ENCODE data around the gene NSG1. TPM values are rescaled to one million over a fixed set of nuclear protein-coding genes. Genes with fewer than 3 reads are reported as not detected.
A peak's percentile ranks its signal among the peaks of the same experiment; 100 is the strongest.
"Not testable (repeated sequence)": the region's sequence is repeated elsewhere in the genome, so short reads cannot be mapped to it uniquely, and the experiment has no call there.

NSG1 gene
- total RNA-seq, 5 donors from 2014 or later (not counting 1 experiment from before 2014, with no cell fraction given) = 14.2 to 42.8 (median 19.2) TPM

DNA sequence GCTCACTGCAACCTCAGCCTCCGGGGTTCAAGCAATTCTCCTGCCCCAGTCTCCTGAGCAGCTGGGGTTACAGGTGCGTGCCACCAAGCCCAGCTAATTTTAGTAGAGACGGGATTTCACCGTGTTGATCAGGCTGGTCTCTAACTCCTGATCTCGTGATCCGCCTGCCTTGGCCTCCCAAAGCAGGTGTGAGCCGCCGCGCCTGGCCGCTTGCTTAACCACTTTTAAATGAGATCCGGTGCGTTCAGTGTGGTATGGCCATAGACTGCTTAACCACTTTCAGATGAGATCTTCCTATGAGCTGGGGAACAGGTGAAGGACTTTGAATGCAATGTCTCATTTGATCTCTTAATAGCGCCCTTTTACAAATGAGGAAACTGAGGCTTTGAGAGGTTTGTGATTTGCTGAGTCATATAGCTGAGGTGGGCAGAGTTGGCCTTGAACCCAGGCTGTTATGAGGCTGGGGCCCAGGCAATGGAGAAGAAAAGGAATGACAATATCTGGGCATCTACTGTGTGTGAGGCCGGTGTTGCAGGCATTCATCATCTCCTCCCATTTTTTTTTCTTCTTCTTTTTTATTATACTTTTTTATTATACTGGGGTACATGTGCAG, 41.9 kb upstream of the NSG1 start:
- H3K4me1 Mint-ChIP-seq = peaks cover 25 to 39% (median 32%) of the 10 kb centered on the region in 3 donors
- no peaks in the 10 kb centered on the region for H3K36me3 Mint-ChIP-seq
- peaks cover 2 to 23% of the 10 kb centered on the region in 2 experiments for H3K4me1 ChIP-seq (ENCODE audit: control insufficient read depth in 1 of 2, extremely low read depth in 1 of 2, insufficient read depth in 2 of 2, low read length in 2 of 2)
- no peak overlapping the region for H3K4me3 ChIP-seq (ENCODE audit: control insufficient read depth in 1 of 2, extremely low read depth in 1 of 2, low read length in 1 of 2)
- POLR2A ChIA-PET = no interaction called here
- H3K9me3 Mint-ChIP-seq = peaks cover 0 to 4% (median 0%) of the 10 kb centered on the region in 3 donors
- CTCF ChIA-PET = no interaction called here
- H3K9me3 ChIP-seq = no peaks in the 10 kb centered on the region
- H3K36me3 ChIP-seq (ENCODE audit: control insufficient read depth in 2 of 2, extremely low read depth in 1 of 2, insufficient read depth in 1 of 2, low read length in 1 of 2) = no peaks in the 10 kb centered on the region
- no peaks in the 10 kb centered on the region for H3K27me3 Mint-ChIP-seq
- H3K27ac Mint-ChIP-seq = no peak overlapping the region
- no peak for ATAC-seq (replicated peaks in 1 of 4)
- H3K27ac ChIP-seq (ENCODE audit: low read length) = no peak overlapping the region
- 85% methylated on average over 12 of the region's 14 CpGs for WGBS (ENCODE audit: insufficient coverage)
- no peaks in the 10 kb centered on the region for H3K27me3 ChIP-seq (replicated peaks in 1 of 2; ENCODE audit: control insufficient read depth in 2 of 2, extremely low read depth in 1 of 2, insufficient read depth in 2 of 2, low read length in 1 of 2)
- peak overlapping the region in 1 of 3 donors; percentile 23 for H3K4me3 Mint-ChIP-seq
- DNase-seq = no peak

DNA sequence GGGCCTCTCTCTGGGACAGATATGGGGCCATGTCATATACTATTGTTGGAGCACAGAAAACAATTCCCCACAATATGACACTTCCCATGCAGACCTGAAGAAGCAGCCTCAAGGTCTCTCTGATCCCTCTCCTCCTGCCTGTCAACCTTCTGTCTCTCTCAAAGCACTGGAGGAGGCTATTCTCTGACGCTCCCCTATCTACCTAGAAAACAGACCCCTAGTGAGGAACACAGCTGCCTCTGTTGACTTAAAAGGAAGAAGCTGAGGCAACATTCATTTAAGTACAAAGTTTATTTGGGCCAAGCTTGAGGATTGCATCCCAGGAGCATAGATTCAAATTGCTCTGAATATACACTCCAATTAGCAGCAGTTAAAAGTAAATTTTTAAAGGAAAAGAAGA, 39.3 kb upstream of the NSG1 start:
- ChIA-PET CTCF (no interaction called here), POLR2A (interaction anchor here in 1 of 2 donors (0.6 kb wide), 1 partner anchor 97 kb away, joined by 3 read pairs; no protein-coding TSS in a partner anchor)
- no peaks in the 10 kb centered on the region for H3K9me3 ChIP-seq
- peaks cover 2 to 23% of the 10 kb centered on the region in 2 experiments for H3K4me1 ChIP-seq (ENCODE audit: control insufficient read depth in 1 of 2, extremely low read depth in 1 of 2, insufficient read depth in 2 of 2, low read length in 2 of 2)
- DNase-seq (no peak), ATAC-seq (replicated peaks in 1 of 4) (no peak)
- WGBS (ENCODE audit: insufficient coverage) = no CpG with 5 or more reads among the region's 1 CpG
- H3K27ac ChIP-seq (ENCODE audit: low read length) = no peak overlapping the region
- Mint-ChIP-seq H3K4me3 (peak overlapping the region in 1 of 3 donors; percentile 70), H3K27ac (peak overlapping the region; percentile 16 to 89), H3K36me3 (no peaks in the 10 kb centered on the region), H3K4me1 (peaks cover 25 to 38% (median 32%) of the 10 kb centered on the region in 3 donors), H3K27me3 (no peaks in the 10 kb centered on the region), H3K9me3 (peaks cover 0 to 4% (median 0%) of the 10 kb centered on the region in 3 donors)
- H3K27me3 ChIP-seq (replicated peaks in 1 of 2; ENCODE audit: control insufficient read depth in 2 of 2, extremely low read depth in 1 of 2, insufficient read depth in 2 of 2, low read length in 1 of 2) = no peaks in the 10 kb centered on the region
- H3K4me3 ChIP-seq (ENCODE audit: control insufficient read depth in 1 of 2, extremely low read depth in 1 of 2, low read length in 1 of 2) = no peak overlapping the region
- no peaks in the 10 kb centered on the region for H3K36me3 ChIP-seq (ENCODE audit: control insufficient read depth in 2 of 2, extremely low read depth in 1 of 2, insufficient read depth in 1 of 2, low read length in 1 of 2)

DNA sequence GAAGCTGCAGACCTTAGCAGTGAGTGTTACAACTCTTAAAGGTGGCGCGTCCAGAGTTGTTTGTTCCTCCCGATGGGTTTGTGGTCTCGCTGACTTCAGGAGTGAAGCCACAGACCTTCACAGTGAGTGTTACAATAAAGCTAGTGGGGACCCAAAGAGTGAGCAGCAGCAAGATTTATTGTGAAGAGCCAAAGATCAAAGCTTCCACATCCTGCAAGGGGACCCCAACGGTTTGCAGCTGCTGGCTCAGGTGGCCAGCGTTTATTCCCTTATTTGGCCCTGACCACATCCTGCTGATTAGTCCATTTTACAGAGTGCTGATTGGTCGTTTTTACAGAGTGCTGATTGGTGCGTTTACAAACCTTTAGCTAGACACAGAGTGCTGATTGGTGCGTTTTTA, 38.3 kb upstream of the NSG1 start:
- H3K27ac ChIP-seq (ENCODE audit: low read length); H3K36me3 Mint-ChIP-seq; H3K27me3 Mint-ChIP-seq; H3K36me3 ChIP-seq (ENCODE audit: control insufficient read depth in 2 of 2, extremely low read depth in 1 of 2, insufficient read depth in 1 of 2, low read length in 1 of 2); H3K9me3 Mint-ChIP-seq; H3K4me3 ChIP-seq (ENCODE audit: control insufficient read depth in 1 of 2, extremely low read depth in 1 of 2, low read length in 1 of 2); H3K27me3 ChIP-seq (replicated peaks in 1 of 2; ENCODE audit: control insufficient read depth in 2 of 2, extremely low read depth in 1 of 2, insufficient read depth in 2 of 2, low read length in 1 of 2); H3K9me3 ChIP-seq: not testable (repeated sequence)
- DNase-seq (peak in 34 of 35 experiments; percentile 8 to 85 (median 46)), ATAC-seq (replicated peaks in 1 of 4) (peak; percentile 88 to 95 (median 94))
- peaks cover 2 to 23% of the 10 kb centered on the region in 2 experiments for H3K4me1 ChIP-seq (ENCODE audit: control insufficient read depth in 1 of 2, extremely low read depth in 1 of 2, insufficient read depth in 2 of 2, low read length in 2 of 2)
- peak overlapping the region; percentile 87 to 89 for H3K27ac Mint-ChIP-seq
- H3K4me1 Mint-ChIP-seq = peaks cover 25 to 33% (median 32%) of the 10 kb centered on the region in 3 donors
- WGBS (ENCODE audit: insufficient coverage) = 0% methylated on average over 4 of the region's 9 CpGs
- H3K4me3 Mint-ChIP-seq = peak overlapping the region; percentile 34 to 70 (median 53)
- CTCF ChIA-PET = interaction anchor here in 1 of 2 donors (0.7 kb wide), 1 partner anchor 224 kb away, joined by 3 read pairs; no protein-coding TSS in a partner anchor
- POLR2A ChIA-PET = interaction anchor here in 1 of 2 donors (0.7 kb wide), 1 partner anchor 62 kb away, joined by 3 read pairs; no protein-coding TSS in a partner anchor

- CTCF ChIA-PET = no interaction called here
These were observed 37.0 kb upstream of the NSG1 start for GRCh38 chr4:4349867-4350266.

DNA sequence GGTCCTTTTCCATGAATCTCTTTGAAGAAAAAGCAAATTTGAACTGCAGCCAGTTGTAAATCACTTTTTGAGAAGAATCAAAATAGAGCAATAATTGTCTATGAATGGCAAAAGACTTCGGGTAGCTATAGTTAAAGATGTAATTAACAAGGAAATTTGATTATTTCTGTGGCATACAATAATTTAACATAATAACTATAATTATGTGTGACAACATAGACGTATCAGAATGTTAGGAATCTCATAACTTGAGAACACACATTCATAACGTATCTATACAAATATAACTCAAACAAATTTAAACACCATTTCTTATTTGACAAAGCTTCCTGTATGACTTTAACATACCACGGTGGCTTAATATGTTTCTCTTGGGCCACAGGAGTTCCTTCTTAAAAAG, 36.0 kb upstream of the NSG1 start:
- H3K27me3 Mint-ChIP-seq = no peaks in the 10 kb centered on the region
- peaks cover 0 to 4% (median 0%) of the 10 kb centered on the region in 3 donors for H3K9me3 Mint-ChIP-seq
- DNase-seq (no peak), ATAC-seq (replicated peaks in 1 of 4) (no peak)
- no peaks in the 10 kb centered on the region for H3K9me3 ChIP-seq
- H3K36me3 ChIP-seq (ENCODE audit: control insufficient read depth in 2 of 2, extremely low read depth in 1 of 2, insufficient read depth in 1 of 2, low read length in 1 of 2) = no peaks in the 10 kb centered on the region
- H3K4me1 ChIP-seq (ENCODE audit: control insufficient read depth in 1 of 2, extremely low read depth in 1 of 2, insufficient read depth in 2 of 2, low read length in 2 of 2) = peaks cover 2 to 20% of the 10 kb centered on the region in 2 experiments
- peaks cover 25 to 27% (median 26%) of the 10 kb centered on the region in 3 donors for H3K4me1 Mint-ChIP-seq
- H3K27me3 ChIP-seq (replicated peaks in 1 of 2; ENCODE audit: control insufficient read depth in 2 of 2, extremely low read depth in 1 of 2, insufficient read depth in 2 of 2, low read length in 1 of 2) = no peaks in the 10 kb centered on the region
- no peak overlapping the region for H3K27ac Mint-ChIP-seq
- H3K4me3 Mint-ChIP-seq = no peak overlapping the region
- H3K27ac ChIP-seq (ENCODE audit: low read length) = no peak overlapping the region
- no peaks in the 10 kb centered on the region for H3K36me3 Mint-ChIP-seq
- no peak overlapping the region for H3K4me3 ChIP-seq (ENCODE audit: control insufficient read depth in 1 of 2, extremely low read depth in 1 of 2, low read length in 1 of 2)
- no CpG with 5 or more reads among the region's 4 CpGs for WGBS (ENCODE audit: insufficient coverage)
- ChIA-PET POLR2A (no interaction called here), CTCF (no interaction called here)

More at GRCh38 chr4:4349867-4350266, 37.0 kb upstream of the NSG1 start:
- Histone ChIP-seq H3K27me3 (replicated peaks in 1 of 2; ENCODE audit: control insufficient read depth in 2 of 2, extremely low read depth in 1 of 2, insufficient read depth in 2 of 2, low read length in 1 of 2) (no peaks in the 10 kb centered on the region), H3K4me3 (ENCODE audit: control insufficient read depth in 1 of 2, extremely low read depth in 1 of 2, low read length in 1 of 2) (no peak overlapping the region), H3K9me3 (no peaks in the 10 kb centered on the region), H3K4me1 (ENCODE audit: control insufficient read depth in 1 of 2, extremely low read depth in 1 of 2, insufficient read depth in 2 of 2, low read length in 2 of 2) (peaks cover 2 to 23% of the 10 kb centered on the region in 2 experiments), H3K36me3 (ENCODE audit: control insufficient read depth in 2 of 2, extremely low read depth in 1 of 2, insufficient read depth in 1 of 2, low read length in 1 of 2) (no peaks in the 10 kb centered on the region), H3K27ac (ENCODE audit: low read length) (no peak overlapping the region)
- Mint-ChIP-seq H3K9me3 (peaks cover 0 to 4% (median 0%) of the 10 kb centered on the region in 3 donors), H3K36me3 (no peaks in the 10 kb centered on the region), H3K27ac (no peak overlapping the region), H3K4me1 (peaks cover 25 to 30% (median 29%) of the 10 kb centered on the region in 3 donors), H3K27me3 (no peaks in the 10 kb centered on the region), H3K4me3 (no peak overlapping the region)
- POLR2A ChIA-PET = no interaction called here
- no CpG with 5 or more reads among the region's 3 CpGs for WGBS (ENCODE audit: insufficient coverage)
- DNase-seq = no peak
- no peak for ATAC-seq (replicated peaks in 1 of 4)

DNA sequence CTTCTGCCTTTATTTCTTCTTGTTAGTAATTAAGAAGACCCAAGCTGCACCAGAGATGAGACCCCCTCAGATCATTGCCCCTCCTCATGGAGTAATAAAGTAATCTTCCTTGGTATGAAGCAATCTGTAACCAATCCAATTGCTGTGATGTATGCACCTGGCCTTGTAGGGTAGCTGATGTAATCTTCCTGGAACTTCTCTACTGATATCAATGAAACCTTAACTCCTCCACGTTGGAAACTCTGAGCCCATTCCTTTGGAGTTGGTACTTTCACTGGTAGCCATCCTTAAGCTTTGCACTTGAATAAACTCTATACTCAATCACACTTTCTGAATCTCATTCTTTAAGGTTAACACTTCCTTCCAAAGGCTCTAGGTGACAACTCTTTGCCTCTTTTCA, 31.6 kb upstream of the NSG1 start:
- no peak overlapping the region for H3K4me3 Mint-ChIP-seq
- WGBS (ENCODE audit: insufficient coverage) = 25% methylated on average over 1 of the region's 1 CpG

More for the DNA sequence above, 31.6 kb upstream of the NSG1 start:
- H3K4me1 ChIP-seq (ENCODE audit: control insufficient read depth in 1 of 2, extremely low read depth in 1 of 2, insufficient read depth in 2 of 2, low read length in 2 of 2) = no peaks in the 10 kb centered on the region
- POLR2A ChIA-PET = no interaction called here
- Mint-ChIP-seq H3K27ac (no peak overlapping the region), H3K4me1 (peaks cover 0 to 2% (median 0%) of the 10 kb centered on the region in 3 donors), H3K9me3 (no peaks in the 10 kb centered on the region), H3K36me3 (no peaks in the 10 kb centered on the region), H3K27me3 (peaks cover 4 to 6% of the 10 kb centered on the region in 2 donors)
- H3K27ac ChIP-seq (ENCODE audit: low read length) = no peak overlapping the region
- no peak overlapping the region for H3K4me3 ChIP-seq (ENCODE audit: control insufficient read depth in 1 of 2, extremely low read depth in 1 of 2, low read length in 1 of 2)
- no peaks in the 10 kb centered on the region for H3K9me3 ChIP-seq
- DNase-seq (no peak), ATAC-seq (replicated peaks in 1 of 4) (no peak)
- peaks cover 0 to 18% of the 10 kb centered on the region in 2 experiments for H3K27me3 ChIP-seq (replicated peaks in 1 of 2; ENCODE audit: control insufficient read depth in 2 of 2, extremely low read depth in 1 of 2, insufficient read depth in 2 of 2, low read length in 1 of 2)
- CTCF ChIA-PET = no interaction called here
- no peaks in the 10 kb centered on the region for H3K36me3 ChIP-seq (ENCODE audit: control insufficient read depth in 2 of 2, extremely low read depth in 1 of 2, insufficient read depth in 1 of 2, low read length in 1 of 2)
